Measurements from ENCODE around the gene SMARCA1.

The SMARCA1 gene

DNA sequence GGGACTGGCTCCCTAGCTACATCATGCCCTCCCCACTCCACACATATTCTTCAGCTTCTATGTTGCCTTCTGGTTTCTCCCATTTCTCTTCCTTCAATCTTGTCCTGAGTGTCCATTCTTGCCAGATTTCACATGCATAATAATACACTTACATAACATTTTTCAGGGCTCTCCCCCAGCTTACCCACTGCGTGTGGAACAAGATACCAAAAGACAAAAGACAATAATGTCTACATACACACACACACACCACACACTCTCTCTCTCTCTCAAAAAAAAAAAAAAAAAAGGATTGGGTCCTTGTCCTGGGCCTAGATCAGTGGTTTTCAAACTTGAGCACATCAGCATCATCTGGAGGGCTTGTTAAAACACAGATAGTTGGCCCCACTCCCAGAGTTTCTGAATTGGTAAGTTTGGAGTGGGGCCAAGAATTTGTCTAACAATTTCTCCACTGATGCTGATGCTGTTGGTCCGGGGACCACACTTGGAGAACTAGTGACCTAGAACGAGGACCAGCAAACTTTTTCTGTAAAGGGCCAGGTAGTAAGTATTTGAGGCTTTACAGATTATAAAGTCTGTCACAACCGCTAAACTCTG lies 6.5 kb upstream of the SMARCA1 start:
- in situ Hi-C loops (cut with MboI; ENCODE audit: low sequenced_read_pairs), result no loop called here

DNA sequence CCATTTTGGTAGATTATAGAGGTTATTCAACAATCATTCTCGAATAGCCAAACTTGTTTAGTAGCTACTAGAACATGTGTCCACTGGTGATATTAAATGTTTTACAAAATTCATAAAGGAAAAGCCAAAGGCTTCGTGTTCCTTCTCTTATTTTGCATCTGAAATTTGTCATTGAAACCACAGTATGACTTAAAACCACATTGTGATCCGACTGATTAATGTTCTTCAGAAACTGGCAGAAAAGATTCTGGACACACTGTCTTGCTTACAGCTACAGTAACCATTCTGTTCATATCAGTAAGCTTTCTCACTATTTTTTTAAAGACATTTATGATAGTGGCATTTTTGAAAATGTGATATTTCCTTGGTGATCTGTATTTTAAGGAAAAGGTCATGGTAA lies 2.6 kb upstream of the SMARCA1 start:
- in situ Hi-C loops (cut with MboI; ENCODE audit: low sequenced_read_pairs), result no loop called here

DNA sequence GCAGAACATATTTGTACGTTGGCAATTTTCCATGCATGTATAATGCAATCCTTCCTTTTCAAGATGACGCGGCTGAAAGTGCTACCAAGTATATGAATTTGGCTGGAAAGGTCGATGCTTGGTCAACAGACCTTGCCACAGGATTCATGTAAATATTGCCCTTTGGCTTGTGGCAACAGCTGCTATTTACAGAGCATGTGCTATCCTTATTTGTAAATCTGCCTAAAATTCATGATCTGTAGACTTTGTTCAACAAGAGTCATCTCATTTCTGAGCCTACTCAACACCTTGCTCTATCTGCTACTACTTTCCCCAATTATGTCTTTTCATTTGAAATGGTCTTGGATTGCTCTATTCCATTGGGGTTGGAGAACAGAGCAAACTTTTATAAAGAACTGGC lies 1.9 kb upstream of the SMARCA1 start:
- in situ Hi-C loops (cut with MboI; ENCODE audit: low sequenced_read_pairs), result no loop called here

DNA sequence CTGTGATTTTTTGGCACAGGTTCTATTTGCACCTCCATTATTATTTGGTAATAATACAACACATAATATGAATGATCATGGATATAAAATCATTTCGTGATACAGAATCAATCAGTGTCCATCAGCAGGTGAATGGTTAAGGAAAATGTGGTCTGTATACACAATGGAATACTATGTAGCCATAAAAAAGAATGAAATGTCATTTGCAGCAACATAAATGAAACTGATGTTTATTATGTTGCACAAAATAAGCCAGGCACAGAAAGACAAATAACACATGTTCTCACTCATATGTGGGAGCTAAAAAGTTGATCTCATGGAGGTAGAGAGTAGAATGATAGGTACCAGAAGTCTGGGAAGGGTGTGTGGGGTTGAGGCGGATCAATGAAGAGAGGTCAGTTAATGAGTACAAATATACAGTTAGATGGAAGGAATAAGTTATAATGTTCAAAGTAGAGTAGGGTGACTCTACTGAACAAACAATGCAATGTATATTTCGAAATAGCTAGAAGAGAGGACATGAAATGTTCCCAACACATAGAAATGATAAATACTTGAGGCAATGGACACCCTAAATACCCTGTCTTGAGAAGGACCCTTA lies 1.1 kb upstream of the SMARCA1 start:
- in situ Hi-C loops (cut with MboI; ENCODE audit: low sequenced_read_pairs), result no loop called here

DNA sequence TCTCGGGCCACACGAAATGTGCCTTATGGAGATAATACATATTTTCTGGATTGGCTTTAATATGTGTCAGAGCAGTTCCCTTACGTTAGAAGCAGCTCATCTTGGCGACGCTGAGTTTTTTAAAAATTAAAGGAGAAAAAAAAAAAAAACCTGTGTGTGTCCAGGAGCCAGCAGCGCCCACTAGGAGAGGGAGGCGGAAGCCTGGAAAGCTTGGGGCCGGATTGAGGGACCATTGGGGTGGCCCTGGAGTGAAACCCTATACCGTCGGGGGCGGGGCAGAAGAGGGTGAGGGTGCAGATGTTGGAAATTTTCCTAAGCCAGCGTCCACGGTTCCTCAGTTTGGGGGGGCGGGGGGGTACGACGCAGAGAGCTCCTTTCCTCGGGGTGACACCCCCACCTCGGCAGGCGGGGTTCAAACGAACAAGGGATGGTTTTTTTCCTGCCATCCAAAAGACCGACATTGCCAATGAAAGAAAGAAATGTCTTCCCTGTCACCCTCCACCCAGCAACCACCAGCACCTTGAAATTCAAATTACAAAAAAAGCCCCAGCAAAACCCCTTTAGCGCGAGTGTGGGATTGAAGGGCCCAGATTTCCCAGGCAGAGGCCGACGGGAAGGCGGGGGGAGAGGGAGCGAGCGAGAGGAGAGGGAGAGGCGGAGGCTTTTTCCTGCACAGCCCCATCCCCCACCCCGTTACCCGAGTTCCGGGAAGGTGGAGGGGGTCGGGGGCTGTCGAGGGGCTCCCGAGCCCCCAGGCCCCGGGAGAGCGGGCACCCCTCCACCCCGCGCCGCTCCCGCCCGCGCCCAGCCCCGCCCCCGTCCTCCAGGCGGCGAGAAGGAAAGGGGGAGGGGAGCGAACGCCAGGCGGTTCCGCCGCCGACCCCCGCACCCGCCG lies 859 bp downstream of the SMARCA1 start:
- in situ Hi-C loops (cut with MboI; ENCODE audit: low sequenced_read_pairs), result no loop called here

DNA sequence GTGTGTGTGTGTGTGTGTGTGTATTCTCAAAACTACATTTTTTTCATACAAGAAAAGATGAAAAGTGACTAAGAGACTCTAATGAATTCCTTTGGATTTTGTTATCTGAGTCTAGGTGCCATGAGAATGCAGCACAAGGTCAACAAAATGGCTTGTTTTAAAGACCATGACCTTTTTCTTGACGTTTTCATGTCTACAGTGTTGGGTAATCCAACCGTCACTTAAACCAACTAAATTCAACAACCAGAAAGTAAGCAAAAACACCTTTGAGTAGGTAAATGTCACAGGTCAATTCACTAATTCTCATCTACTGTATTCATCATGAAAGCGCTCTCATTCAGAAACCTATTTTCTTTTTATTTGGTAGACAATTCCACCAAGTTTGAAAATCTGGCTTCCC lies 3.1 kb downstream of the SMARCA1 start:
- in situ Hi-C loops (cut with MboI; ENCODE audit: low sequenced_read_pairs), result no loop called here

DNA sequence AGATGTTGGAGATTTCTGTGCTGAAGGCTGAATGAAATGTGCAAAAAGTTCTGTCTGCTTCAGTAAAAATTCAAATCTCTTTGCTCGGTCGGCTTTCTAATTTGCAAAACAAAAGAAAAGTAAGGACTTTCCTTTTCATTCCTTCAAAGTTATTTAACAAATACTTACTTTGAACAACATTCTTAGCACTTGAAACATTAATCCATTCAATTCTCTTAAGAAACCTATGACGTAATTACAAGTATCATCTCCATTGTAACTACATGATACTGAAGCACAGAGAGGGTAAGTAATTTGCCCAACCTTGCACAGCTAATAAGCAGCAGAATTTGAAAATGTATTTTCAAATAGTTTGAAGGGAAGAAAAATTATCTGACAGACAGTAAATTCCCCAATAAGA lies 6.9 kb downstream of the SMARCA1 start:
- in situ Hi-C loops (cut with MboI; ENCODE audit: low sequenced_read_pairs), result no loop called here

DNA sequence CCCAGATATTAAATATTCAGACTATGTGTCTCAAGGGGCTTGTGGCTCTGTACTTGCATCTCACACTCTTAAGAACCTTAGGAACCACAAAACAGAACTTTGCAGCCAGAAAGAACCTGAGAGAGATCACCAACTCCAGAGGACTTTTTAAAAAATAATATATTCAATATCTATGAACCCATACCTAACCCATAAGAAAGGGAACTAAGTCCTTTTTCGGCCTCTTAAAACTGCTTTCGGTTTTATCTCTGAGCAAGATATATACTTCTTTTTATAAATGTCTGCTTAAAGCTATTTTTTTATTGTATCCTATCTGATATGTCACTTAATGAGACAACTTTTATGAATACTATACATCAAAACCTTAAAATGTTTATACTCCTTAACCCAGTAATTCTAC lies 10.9 kb downstream of the SMARCA1 start:
- in situ Hi-C loops (cut with MboI; ENCODE audit: low sequenced_read_pairs), result no loop called here

DNA sequence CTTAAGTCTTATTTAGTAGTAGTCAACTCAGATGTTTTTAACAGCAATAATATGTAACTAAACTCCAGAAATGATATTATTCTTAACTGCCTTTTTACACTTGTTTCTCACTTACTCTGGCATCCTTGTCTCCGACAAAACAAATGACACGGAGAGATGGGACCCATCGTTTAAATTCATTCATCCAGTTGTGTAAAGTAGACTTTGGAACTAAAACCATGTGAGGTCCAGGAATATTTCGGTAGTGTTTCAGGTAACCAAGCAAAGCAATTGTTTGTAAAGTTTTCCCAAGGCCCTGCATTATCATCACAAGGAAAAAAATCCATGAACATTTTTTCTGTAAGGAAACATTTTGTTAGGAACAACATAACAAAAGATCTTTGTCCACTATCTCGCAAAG lies 11.6 kb downstream of the SMARCA1 start:
- in situ Hi-C loops (cut with MboI; ENCODE audit: low sequenced_read_pairs), result no loop called here

DNA sequence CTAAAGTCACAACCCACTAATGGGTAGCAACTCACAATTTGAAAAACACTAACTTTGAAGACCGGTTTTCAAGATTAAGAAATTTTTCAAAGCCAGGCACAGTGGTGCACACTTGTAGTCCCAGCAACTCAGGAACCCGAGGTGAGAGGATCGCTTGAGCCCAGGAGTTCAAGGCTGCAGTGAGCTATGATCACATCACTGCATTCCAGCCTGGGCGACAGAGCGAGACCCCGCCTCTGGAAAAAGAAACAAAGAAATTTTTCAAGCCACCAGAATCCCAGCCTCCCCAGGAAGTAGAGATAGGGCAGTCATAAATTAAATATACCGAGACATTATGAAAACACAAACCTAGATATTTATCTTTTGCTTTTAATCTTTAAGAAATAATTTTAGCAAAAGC lies 13.0 kb downstream of the SMARCA1 start:
- in situ Hi-C loops (cut with MboI; ENCODE audit: low sequenced_read_pairs), result no loop called here

DNA sequence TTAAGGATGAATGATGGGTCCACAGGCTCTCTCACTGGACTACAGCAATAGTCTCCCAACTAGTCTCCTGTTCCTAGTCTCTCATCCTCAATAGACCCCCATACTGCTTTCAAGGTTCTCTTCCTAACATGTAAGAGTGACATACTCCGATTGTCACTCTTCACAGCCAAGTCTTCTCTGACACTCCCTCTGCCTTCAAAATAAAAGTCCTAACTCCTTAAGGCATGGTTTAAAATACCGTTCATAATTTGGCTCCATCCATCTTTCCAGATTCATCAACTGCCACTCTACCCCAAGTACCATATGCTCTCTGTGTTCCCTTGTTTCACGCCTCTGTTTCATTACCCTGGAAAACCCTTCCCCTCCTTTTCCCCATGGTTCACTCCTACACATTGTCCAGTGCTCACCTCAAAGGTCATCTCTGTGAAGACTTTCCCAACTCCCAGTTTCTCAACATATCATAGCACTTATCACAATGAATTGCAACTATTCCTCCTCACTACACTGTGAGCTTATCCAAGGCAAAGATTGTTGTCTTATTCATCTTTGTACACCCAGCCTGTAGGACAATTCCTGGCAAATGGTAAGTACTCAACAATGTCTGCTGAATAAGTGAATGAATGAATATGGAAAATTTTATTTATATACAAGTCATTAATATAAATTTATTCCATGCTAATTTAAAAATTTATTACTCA lies 26.0 kb downstream of the SMARCA1 start:
- in situ Hi-C loops (cut with MboI; ENCODE audit: low sequenced_read_pairs), result no loop called here

DNA sequence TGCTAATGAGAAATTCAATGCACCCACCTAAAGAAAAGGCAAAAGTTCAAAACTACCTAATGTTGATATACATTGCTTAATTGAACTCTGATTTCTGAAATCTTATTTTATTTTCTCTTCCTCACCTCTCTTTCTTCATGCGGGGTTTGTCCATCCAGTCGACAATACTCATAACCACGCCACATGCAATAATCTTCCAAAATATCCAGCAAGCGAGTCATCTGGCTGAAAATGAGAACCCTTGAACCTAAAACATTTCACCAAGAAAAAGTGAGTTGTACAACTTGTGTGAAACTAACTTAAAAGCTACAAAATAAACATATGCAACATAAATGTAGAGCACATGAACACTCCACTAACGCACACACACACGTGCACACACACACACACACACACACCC lies 26.7 kb downstream of the SMARCA1 start:
- in situ Hi-C loops (cut with MboI; ENCODE audit: low sequenced_read_pairs), result no loop called here

DNA sequence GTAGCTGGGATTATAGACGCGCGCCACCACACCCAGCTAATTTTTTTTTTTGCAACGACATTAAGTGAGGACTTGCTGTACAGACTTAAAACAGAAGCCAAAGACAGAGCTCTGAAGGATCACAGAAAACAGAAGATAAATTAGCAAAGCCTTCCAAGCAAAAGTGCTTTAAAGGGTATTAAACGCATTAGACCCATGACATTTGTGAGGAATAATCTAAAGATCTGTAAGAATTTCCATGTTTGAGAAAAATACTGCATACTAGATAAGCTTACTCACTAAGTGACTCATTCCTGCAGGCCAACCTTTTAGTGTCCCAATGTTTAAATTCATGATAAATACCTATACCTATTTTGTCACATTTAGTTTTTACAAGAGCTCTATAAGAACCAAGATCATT lies 27.4 kb downstream of the SMARCA1 start:
- in situ Hi-C loops (cut with MboI; ENCODE audit: low sequenced_read_pairs), result no loop called here

DNA sequence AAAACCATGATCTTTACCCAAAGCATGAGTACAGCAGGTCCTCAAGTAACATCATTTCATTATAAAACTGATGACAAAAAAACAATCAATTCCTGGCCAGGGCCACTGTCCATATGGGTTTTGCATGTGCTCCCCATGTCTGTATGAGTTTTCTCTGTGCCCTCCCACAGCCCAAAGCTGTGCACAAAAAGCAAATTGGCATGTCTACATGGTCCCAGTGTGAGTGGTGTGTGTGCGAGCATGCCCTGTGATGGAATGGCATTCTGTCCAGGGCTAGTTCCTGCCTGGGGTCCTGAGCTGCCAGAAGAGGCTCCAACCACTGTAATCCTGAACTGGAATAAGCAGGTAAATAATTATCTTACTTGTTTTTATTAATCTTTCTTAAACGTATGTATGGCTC lies 28.4 kb downstream of the SMARCA1 start:
- in situ Hi-C loops (cut with MboI; ENCODE audit: low sequenced_read_pairs), result no loop called here

DNA sequence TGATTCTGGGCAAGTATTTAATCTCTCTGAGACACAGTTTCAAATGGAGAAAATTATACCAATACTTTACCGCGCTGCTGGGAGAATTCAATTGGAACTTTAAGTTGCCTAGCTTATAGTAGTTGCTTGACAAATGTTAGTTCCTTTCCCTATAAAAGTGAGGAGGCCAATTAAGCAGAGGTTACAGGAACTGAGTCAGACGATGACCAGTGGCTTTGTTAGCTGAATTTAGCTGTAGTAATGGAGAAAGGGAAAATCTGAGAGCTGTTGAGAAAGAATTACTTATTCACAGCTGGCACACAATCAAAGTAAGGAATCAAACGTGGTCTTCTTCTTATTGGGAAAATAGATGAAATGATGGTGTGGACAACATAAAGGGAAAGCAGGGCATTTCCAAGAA lies 29.6 kb downstream of the SMARCA1 start:
- in situ Hi-C loops (cut with MboI; ENCODE audit: low sequenced_read_pairs), result no loop called here

DNA sequence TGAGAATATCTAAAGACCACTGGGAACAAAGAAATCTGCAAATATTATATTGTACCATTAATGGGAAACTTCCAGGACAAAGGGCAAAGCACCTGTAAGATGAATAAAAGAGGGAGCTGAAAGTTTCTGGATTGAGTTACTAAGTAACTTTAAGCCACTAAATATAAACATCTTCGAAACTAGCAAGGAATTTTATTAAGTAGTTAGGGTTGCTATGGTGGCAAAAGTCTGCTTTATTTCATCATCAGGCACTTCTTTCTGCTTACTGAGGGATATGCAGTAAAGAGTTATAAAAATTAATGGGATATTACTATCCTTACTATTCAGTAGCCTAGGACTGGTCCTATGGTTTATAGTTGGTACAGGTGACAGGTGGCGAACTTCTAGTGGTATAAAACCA lies 33.0 kb downstream of the SMARCA1 start:
- in situ Hi-C loops (cut with MboI; ENCODE audit: low sequenced_read_pairs), result no loop called here

DNA sequence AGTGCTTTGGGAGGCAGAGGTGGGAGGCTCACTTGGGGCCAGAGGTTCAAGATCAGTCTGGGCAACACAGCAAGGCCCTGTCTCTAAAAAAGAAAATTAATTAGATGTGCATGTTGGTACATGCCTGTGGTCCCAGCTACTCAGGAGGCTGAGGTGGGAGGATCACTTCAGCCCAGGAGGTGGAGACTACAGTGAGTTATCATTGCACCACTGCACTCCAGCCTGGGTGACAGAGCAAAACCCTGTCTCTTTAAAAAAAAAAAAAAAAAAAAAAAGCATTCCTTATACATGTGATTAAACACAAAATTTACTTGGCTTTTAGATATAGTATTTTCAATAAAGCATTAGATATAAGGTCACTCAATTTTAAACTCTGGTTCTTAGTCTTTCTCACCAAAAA lies 34.9 kb downstream of the SMARCA1 start:
- in situ Hi-C loops (cut with MboI; ENCODE audit: low sequenced_read_pairs), result no loop called here

DNA sequence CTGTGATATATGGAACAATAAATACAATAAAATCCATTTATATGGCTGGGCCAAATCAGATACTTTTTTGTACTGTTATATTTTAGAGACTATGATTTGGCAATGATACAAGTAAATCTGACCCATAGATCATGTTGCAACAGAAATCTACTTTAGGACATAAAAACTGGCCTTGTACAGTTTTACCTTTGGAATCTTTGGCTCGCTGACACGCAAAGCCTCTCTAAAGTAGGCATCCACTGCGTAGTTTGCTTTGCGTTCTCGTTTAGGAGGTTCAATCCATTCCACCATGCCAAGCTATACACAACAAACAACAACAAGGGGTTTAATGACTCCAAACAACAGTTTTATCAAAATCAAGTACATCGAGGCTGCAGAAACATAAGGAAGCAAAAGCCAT lies 42.4 kb downstream of the SMARCA1 start:
- in situ Hi-C loops (cut with MboI; ENCODE audit: low sequenced_read_pairs), result no loop called here

DNA sequence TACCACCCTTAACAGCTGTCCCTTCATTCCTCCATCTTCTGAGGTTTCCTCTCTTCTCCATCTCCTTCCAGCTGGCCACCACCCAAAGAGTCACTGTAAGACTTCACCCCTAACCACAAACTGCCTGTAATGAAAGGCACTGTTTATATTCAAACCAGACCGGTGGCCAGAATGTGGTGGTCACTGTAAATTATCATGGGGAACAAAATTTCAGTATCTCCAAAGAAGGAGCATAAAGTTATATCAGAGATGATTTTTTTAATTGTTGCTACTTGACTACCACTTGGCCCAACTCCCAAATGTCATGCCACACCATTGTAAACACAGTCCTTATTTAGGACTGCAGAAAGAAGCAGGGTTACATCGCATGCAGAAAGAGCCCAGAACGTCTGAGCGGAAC lies 44.8 kb downstream of the SMARCA1 start:
- in situ Hi-C loops (cut with MboI; ENCODE audit: low sequenced_read_pairs), result no loop called here

DNA sequence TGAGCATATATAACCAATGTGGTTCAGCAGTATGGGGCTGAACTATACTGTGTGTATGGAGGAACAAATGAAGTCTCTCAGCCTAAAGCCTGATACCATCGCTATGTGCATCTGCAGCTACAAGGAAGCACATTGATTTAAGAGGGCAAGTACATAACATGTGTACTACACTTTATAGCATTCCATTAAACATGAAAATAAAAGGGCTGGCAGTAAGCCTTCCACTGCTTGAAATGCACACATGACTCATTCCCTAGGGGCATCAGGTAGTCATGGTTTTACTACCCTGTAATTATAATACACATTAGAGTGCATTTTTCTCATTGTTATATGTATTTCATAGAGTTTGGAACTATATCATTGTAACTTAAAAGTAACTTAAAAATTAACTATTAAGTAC lies 51.2 kb downstream of the SMARCA1 start:
- in situ Hi-C loops (cut with MboI; ENCODE audit: low sequenced_read_pairs), result no loop called here

DNA sequence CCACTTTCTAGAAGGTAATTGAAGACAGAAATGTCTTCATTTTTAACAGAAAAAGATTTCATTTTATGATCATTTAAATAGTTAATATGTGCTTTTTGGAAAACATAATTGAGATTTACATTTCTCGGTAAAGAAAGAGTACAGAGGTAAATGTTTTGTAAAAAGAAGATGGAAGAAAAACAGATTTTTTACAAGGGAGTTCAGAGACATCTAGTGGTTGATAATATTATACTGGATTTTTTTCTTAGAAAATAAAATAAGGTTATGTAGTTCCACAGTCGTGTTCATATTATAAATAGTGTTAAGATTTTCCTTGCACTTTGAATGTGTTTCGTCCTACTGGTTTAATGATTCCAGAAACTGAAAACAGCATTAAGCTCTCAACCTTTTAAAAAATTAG lies 60.6 kb downstream of the SMARCA1 start:
- in situ Hi-C loops (cut with MboI; ENCODE audit: low sequenced_read_pairs), result no loop called here

Measured in HL-60/S4 treated with phorbol 12-myristate 13-acetate at 8.2 ng/mL for 4 days and 3 days (cell line).